ENCODE measurements around the gene SUPT5H.
"Not testable (repeated sequence)": the region's sequence is repeated elsewhere in the genome, so short reads cannot be mapped to it uniquely, and the experiment has no call there.

The SUPT5H gene

DNA sequence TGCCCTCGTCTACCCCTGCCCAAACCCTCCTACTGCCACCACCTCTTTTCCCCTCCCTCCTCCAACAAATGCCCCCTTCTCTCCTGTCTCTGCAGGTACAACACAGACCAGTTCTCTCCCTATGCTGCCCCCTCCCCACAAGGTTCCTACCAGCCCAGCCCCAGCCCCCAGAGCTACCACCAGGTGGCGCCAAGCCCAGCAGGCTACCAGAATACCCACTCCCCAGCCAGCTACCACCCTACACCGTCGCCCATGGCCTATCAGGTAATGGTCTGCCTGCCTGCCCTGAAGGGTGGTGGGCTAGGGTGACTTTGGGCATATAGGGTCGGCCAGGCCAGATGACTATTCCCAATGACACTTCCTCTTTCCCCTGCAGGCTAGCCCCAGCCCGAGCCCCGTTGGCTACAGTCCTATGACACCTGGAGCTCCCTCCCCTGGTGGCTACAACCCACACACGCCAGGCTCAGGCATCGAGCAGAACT is 28.8 kb downstream of the SUPT5H start:
- DNase-seq (peak; percentile 43), ATAC-seq (replicated peaks) (peak; percentile 85 to 86)
- peaks cover 8 to 28% of the 10 kb centered on the region in 2 donors for H3K4me1 Mint-ChIP-seq
- peak overlapping the region; percentile 28 for H3K27ac Mint-ChIP-seq
- H3K27me3 Mint-ChIP-seq, result no peaks in the 10 kb centered on the region
- no peaks in the 10 kb centered on the region for H3K9me3 Mint-ChIP-seq
- H3K36me3 Mint-ChIP-seq, result peaks cover 55 to 77% of the 10 kb centered on the region in 2 donors
- H3K4me3 Mint-ChIP-seq, result no peak overlapping the region

DNA sequence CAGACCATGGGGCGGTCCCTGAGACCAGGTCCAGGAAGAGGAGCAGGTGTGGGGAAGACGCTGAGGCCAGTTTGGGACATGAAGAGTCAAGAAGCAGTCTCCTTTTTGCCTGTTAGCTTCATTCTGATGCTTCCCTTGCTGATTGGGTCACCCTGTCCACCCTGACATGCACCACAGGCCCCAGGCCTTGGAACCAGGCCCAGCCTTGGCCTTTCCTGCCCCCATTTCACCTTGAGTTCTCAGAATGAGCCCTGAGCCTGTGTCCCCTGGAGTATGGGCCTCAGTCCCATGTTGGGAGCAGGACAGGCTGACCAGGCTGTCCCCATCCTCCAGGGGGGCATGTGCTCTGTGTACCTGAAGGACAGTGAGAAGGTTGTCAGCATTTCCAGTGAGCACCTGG is 30.4 kb downstream of the SUPT5H start:
- DNase-seq, result no peak
- Mint-ChIP-seq H3K4me1 (peaks cover 14 to 36% of the 10 kb centered on the region in 2 donors), H3K4me3 (no peak overlapping the region), H3K27me3 (no peaks in the 10 kb centered on the region), H3K36me3 (peaks cover 41 to 61% of the 10 kb centered on the region in 2 donors), H3K9me3 (no peaks in the 10 kb centered on the region), H3K27ac (peak overlapping the region; percentile 56)
- ATAC-seq (replicated peaks), result no peak

DNA sequence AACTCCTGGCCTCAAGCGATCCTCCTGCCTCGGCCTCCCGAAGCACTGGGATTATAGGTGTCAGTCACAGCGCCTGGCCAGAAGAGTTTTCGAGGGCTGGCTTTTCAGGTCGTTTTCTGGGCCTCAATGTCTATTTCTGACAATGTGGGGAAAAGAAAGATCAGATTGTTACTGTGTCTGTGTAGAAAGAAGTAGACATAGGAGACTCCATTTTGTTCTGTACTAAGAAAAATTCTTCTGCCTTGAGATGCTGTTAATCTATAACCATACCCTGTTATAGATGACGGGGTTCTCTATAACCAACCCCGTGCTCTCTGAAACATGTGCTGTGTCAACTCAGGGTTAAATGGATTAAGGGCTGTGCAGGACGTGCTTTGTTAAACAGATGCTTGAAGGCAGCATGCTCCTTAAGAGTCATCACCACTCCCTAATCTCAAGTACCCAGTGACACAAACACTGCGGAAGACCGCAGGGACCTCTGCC is 34.0 kb downstream of the SUPT5H start:
- H3K9me3 Mint-ChIP-seq; H3K27me3 Mint-ChIP-seq; H3K27ac Mint-ChIP-seq; DNase-seq; ATAC-seq (replicated peaks): not testable (repeated sequence)
- Mint-ChIP-seq H3K36me3 (peaks cover 32 to 48% of the 10 kb centered on the region in 2 donors), H3K4me3 (peak overlapping the region in 1 of 2 donors; percentile 88), H3K4me1 (peaks cover 19 to 42% of the 10 kb centered on the region in 2 donors)

DNA sequence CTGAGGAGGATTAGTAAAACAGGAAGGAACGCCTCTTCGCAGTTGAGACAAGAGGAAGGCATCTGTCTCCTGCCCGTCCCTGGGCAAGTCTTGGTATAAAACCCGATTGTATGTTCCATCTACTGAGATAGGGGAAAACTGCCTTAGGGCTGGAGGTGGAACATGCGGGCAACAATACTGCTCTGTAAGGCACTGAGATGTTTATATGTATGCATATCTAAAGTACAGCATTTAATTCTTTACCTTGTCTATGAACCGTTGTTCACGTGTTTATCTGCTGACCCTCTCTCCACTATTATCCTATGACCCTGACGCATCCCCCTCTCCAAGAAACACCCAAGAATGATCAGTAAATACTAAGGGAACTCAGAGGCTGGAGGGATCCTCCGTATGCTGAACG is 34.5 kb downstream of the SUPT5H start:
- no peak for ATAC-seq (replicated peaks)

DNA sequence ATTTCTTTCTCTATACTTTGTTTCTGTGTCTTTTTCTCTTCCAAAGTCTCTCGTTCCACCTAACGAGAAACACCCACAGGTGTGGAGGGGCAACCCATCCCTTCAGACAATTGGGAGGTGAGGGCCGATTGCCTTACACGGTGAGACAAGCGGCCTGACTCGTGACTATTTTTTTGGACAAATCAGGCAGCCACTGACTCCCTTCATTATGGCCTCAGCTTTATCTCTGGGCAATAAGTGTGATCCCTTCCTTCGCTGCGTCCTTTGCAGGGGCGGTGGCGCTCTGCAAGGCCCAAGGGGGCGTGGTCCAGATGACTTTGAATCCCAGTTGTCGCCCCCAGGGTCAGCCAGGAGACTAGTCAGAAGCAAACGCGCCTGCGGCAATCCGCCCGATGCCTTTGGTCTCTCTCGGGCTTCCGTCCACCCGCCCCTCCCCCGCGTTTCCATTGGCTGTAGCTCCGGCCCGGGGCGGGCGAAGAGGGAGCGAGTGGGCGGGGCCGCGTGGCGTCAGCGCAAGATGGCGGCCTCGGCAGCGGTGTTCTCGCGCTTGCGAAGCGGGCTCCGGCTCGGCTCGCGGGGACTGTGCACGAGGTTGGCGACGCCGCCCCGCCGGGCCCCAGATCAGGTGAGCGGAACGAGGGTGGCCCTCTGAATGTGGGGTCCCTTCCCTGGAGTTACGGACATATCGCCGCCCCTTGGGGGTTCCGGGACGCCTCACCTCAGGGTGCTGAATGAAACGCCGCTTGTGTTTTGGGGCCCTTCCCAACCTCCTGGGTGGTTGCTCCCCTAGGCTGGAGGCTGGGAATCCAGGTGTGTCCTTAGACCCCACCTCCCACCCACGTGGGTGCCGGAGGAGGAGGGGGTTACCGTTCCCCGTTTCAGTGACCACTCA is 35.2 kb downstream of the SUPT5H start, which contains the start of gene TIMM50:
TIMM50 (plus strand) TSS at position 502 of the 892 bp plus-strand sequence; CDS start at position 518, 16 bp downstream.
- H3K27me3 Mint-ChIP-seq, result no peaks in the 10 kb centered on the region
- H3K4me1 Mint-ChIP-seq, result peaks cover 19 to 37% of the 10 kb centered on the region in 2 donors
- peak within 1 kb of the TSS; percentile 84 to 88 for H3K4me3 Mint-ChIP-seq
- DNase-seq (peak; percentile 95), ATAC-seq (replicated peaks) (peak; percentile 92 to 96)
- peaks cover 23 to 35% of the 10 kb centered on the region in 2 donors for H3K36me3 Mint-ChIP-seq
- H3K27ac Mint-ChIP-seq, result peak within 1 kb of the TSS; percentile 97
- no peaks in the 10 kb centered on the region for H3K9me3 Mint-ChIP-seq

More for the DNA sequence above, 34.5 kb downstream of the SUPT5H start:
- Mint-ChIP-seq H3K4me3 (peak overlapping the region; percentile 84 to 88), H3K4me1 (peaks cover 19 to 37% of the 10 kb centered on the region in 2 donors), H3K9me3 (no peaks in the 10 kb centered on the region), H3K36me3 (peaks cover 26 to 42% of the 10 kb centered on the region in 2 donors), H3K27ac (peak overlapping the region; percentile 97), H3K27me3 (no peaks in the 10 kb centered on the region)
- DNase-seq, result no peak

DNA sequence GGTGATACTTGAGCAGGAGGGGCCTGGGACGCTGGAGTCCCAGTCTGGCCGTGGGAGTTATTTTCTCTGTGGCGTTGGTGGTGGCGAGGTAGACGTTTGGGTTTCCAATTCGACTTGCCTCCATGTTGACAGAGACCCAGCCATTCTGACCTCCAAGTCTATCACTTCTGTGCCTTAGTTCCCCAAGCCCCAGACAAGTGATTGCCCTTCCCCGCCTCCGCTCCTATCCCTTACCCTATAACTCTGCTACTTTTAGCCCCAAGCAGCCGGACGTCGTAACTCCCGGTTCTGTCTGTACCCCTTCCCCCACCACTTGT is 35.8 kb downstream of the SUPT5H start:
- no peak for DNase-seq
- H3K9me3 Mint-ChIP-seq, result no peaks in the 10 kb centered on the region
- peak overlapping the region; percentile 84 to 88 for H3K4me3 Mint-ChIP-seq
- H3K27me3 Mint-ChIP-seq, result no peaks in the 10 kb centered on the region
- no peak for ATAC-seq (replicated peaks)
- H3K36me3 Mint-ChIP-seq, result peaks cover 19 to 31% of the 10 kb centered on the region in 2 donors
- H3K27ac Mint-ChIP-seq, result peak overlapping the region; percentile 97
- peaks cover 19 to 37% of the 10 kb centered on the region in 2 donors for H3K4me1 Mint-ChIP-seq

DNA sequence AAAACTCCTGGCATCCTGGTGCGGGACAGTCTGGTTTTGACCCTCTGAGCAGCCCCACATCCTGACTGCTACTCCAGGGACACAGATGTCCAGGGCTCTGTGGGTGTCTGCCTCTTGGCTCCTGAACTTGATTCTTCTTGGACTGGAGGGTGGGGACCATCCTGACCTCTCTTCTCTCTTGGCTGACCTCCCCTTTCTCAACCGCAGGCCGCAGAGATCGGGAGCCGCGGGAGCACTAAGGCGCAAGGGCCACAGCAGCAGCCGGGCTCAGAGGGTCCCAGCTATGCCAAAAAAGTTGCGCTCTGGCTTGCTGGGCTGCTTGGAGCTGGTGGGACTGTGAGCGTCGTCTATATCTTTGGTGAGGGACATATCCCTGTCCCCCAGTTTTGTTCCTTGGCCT is 36.3 kb downstream of the SUPT5H start:
- Mint-ChIP-seq H3K27me3 (no peaks in the 10 kb centered on the region), H3K9me3 (no peaks in the 10 kb centered on the region), H3K36me3 (peaks cover 18 to 31% of the 10 kb centered on the region in 2 donors), H3K4me1 (peaks cover 21 to 40% of the 10 kb centered on the region in 2 donors), H3K4me3 (peak overlapping the region; percentile 84 to 88), H3K27ac (peak overlapping the region; percentile 97)
- ATAC-seq (replicated peaks) (no peak), DNase-seq (no peak)

DNA sequence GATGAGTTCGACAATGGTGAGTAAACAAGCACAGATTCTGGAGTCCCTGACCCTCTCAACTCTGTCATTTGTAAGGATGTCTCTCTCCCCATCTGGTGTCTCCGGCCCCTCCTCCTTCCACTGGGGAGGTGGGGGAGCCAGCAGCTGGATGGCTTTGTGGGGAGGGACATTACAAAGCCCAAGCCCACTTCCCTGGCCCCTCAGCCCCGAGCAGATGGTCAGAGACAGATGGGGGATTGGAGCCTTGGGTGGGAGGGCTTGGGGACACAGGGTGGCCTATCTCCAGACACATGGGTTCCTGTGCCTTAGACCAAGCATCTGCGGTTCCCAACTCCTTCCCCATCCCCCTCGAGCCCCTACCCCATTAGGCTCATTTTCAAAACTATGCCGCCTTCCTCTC is 37.8 kb downstream of the SUPT5H start:
- peak overlapping the region; percentile 65 for H3K27ac Mint-ChIP-seq
- no peaks in the 10 kb centered on the region for H3K9me3 Mint-ChIP-seq
- ATAC-seq (replicated peaks) (no peak), DNase-seq (no peak)
- peaks cover 20 to 30% of the 10 kb centered on the region in 2 donors for H3K36me3 Mint-ChIP-seq
- H3K4me3 Mint-ChIP-seq, result peak overlapping the region in 1 of 2 donors; percentile 17
- no peaks in the 10 kb centered on the region for H3K27me3 Mint-ChIP-seq
- peaks cover 24 to 43% of the 10 kb centered on the region in 2 donors for H3K4me1 Mint-ChIP-seq

DNA sequence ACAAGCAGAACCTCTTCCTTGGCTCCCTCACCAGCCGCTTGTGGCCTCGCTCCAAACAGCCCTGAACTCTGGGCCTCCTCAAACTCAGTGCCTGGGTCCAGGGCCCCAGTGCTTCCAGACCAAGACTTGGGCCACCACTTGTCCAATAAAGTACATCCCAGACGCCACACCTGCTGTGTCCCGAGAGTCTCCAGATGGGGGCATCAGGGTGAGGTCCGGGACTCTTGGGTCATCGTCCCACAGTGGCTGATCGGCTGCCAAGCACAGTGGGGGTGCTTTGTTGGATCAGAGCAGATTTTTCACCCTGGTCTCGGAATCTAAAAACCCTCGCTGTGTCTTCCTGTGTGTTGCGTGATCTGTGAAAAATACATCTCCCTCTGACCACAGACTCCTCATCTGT is 44.4 kb downstream of the SUPT5H start:
- DNase-seq, result no peak
- no peak overlapping the region for H3K27ac Mint-ChIP-seq
- ATAC-seq (replicated peaks), result no peak
- no peak overlapping the region for H3K4me3 Mint-ChIP-seq
- no peaks in the 10 kb centered on the region for H3K27me3 Mint-ChIP-seq
- H3K36me3 Mint-ChIP-seq, result peaks cover 37 to 44% of the 10 kb centered on the region in 2 donors
- no peaks in the 10 kb centered on the region for H3K9me3 Mint-ChIP-seq
- H3K4me1 Mint-ChIP-seq, result peaks cover 4 to 6% of the 10 kb centered on the region in 2 donors

DNA sequence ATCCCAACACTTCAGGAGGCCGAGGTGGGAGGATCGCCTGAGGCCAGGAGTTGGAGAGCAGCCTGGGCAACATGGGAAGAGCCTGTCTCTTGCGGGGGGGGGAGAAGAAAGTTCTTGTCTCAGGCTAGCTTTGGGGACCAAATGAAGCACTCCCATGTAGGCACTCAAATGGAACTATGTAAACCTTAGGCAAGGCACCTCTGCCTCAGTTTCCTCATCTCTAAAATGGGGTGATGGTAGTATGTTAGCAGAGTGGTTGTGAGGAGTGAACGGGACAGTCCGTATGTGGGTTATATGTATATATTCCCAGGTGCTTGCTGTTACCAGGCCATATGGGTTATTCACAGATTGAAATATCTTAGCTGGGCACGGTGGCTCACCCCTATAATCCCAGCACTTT is 46.8 kb downstream of the SUPT5H start:
- Mint-ChIP-seq H3K27ac (no peak overlapping the region), H3K9me3 (no peaks in the 10 kb centered on the region), H3K36me3 (peaks cover 27 to 34% of the 10 kb centered on the region in 2 donors), H3K4me3 (no peak overlapping the region), H3K27me3 (peaks cover 5 to 6% of the 10 kb centered on the region in 2 donors), H3K4me1 (no peaks in the 10 kb centered on the region)
- DNase-seq (no peak), ATAC-seq (replicated peaks) (no peak)

DNA sequence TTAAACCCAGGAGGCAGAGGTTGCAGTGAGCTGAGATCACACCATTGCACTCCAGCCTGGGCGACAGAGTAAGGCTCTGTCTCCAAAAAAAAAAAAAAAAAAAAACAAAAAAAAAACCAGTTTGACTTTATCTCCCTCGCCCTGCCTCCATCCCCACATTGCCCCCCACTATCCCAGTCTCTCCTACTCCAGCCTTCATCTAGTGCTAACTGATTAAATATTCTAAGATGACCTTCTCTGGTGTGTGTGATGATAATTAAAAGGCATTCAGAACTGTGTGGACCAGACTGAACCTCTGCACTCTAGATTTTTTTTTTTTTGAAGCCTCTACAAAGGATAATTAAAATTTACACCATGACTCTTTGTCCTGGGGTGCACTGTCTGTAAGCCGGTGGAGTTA is 47.4 kb downstream of the SUPT5H start:
- peaks cover 26 to 33% of the 10 kb centered on the region in 2 donors for H3K36me3 Mint-ChIP-seq
- H3K27ac Mint-ChIP-seq, result no peak overlapping the region
- peaks cover 0 to 4% of the 10 kb centered on the region in 2 donors for H3K4me1 Mint-ChIP-seq
- no peak overlapping the region for H3K4me3 Mint-ChIP-seq
- DNase-seq (no peak), ATAC-seq (replicated peaks) (no peak)
- peaks cover 5 to 9% of the 10 kb centered on the region in 2 donors for H3K27me3 Mint-ChIP-seq
- no peaks in the 10 kb centered on the region for H3K9me3 Mint-ChIP-seq

DNA sequence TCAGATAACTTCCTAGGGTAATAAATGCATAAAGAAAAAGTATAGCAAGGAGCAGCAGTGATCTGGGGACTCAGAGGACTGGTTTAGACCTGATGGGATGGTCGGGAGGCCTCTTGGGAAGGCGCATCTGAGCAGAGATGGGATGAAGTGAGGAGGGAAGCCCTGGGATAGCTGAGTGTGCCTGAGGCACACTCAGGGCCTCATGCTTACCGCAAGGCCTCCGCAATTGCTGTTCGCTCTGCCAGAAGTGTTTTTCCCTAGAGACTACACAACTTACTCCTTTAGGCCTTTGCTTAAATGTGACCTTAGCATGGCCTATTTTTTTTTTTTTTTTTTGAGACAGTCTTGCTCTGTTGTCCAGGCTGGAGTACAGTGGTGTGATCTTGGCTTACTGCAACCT is 49.3 kb downstream of the SUPT5H start:
- Mint-ChIP-seq H3K4me1 (peaks cover 14 to 22% of the 10 kb centered on the region in 2 donors), H3K27me3 (peaks cover 15 to 25% of the 10 kb centered on the region in 2 donors), H3K4me3 (no peak overlapping the region), H3K27ac (no peak overlapping the region), H3K9me3 (no peaks in the 10 kb centered on the region), H3K36me3 (peaks cover 9 to 18% of the 10 kb centered on the region in 2 donors)
- DNase-seq, result no peak
- ATAC-seq (replicated peaks), result no peak

DNA sequence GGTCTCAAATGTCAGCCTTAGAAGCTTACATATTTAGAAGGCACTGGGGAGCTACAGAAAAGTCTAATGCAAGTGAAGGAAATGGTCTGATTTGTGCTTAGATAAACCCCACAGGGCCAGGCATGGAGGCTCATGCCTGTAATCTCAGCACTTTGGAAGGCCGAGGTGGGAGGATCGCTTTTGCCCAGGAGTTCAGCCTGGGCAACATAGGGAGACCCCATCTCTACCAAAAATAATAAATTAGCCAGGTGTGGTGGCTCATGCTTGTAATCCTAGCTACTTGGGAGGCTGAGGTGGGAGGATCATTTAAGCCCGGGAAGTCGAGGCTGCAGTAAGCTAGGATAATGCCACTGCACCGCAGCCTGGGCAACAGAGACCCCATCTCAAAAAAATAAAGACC is 50.7 kb downstream of the SUPT5H start:
- H3K27me3 Mint-ChIP-seq, result peaks cover 25 to 38% of the 10 kb centered on the region in 2 donors
- H3K36me3 Mint-ChIP-seq, result peaks cover 4 to 10% of the 10 kb centered on the region in 2 donors
- no peak overlapping the region for H3K27ac Mint-ChIP-seq
- no peak for DNase-seq
- H3K9me3 Mint-ChIP-seq, result no peaks in the 10 kb centered on the region
- no peak for ATAC-seq (replicated peaks)
- no peak overlapping the region for H3K4me3 Mint-ChIP-seq
- H3K4me1 Mint-ChIP-seq, result peaks cover 19 to 26% of the 10 kb centered on the region in 2 donors

DNA sequence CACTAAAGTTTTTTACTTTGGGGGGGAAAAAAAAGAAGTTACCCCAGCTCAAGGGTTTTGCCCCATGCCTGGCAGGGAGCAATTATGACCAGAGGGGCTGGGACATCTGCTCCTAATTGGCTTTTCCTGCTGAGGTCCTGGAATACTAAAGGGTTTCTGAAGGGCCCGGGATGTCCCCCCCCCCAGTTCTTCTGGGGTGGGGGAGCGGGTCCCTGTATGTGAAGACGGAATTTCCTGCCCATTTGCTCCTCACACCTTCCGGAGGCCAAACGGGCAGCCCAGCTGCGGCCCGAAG is 52.3 kb downstream of the SUPT5H start:
- H3K4me3 Mint-ChIP-seq, result peak overlapping the region in 1 of 2 donors; percentile 66
- no peak for ATAC-seq (replicated peaks)
- peaks cover 19 to 26% of the 10 kb centered on the region in 2 donors for H3K4me1 Mint-ChIP-seq
- peaks cover 3 to 7% of the 10 kb centered on the region in 2 donors for H3K36me3 Mint-ChIP-seq
- no peak overlapping the region for H3K27ac Mint-ChIP-seq
- no peak for DNase-seq
- no peaks in the 10 kb centered on the region for H3K9me3 Mint-ChIP-seq
- H3K27me3 Mint-ChIP-seq, result peaks cover 25 to 38% of the 10 kb centered on the region in 2 donors
